ENCODE data around the gene ORC4.

The ORC4 gene

GRCh38 chr2:147923846-147924245 lies 96.7 kb downstream of the ORC4 start:
- no peak for FAIRE-seq
- DNase-seq (ENCODE audit: insufficient read length, low spot score) = no peak

GRCh38 chr2:147917161-147917560 lies 103.4 kb downstream of the ORC4 start:
- TF ChIP-seq CTCF (IDR thresholded peaks at IDR 0.05; ENCODE audit: insufficient read depth, missing control alignments) = no peak
- DNase-seq (ENCODE audit: insufficient read length, low spot score) (no peak), FAIRE-seq (peak; percentile 6)

More at GRCh38 chr2:147923846-147924245, 96.7 kb downstream of the ORC4 start:
- no peak for TF ChIP-seq CTCF (IDR thresholded peaks at IDR 0.05; ENCODE audit: insufficient read depth, missing control alignments)

- no peak for TF ChIP-seq CTCF (IDR thresholded peaks at IDR 0.05; ENCODE audit: insufficient read depth, missing control alignments)
- FAIRE-seq = peak; percentile 38
- no peak for DNase-seq (ENCODE audit: insufficient read length, low spot score)
Observed at GRCh38 chr2:147916723-147917122, 103.8 kb downstream of the ORC4 start.

- FAIRE-seq (no peak), DNase-seq (ENCODE audit: insufficient read length, low spot score) (no peak)
- no peak for TF ChIP-seq CTCF (IDR thresholded peaks at IDR 0.05; ENCODE audit: insufficient read depth, missing control alignments)
Observed at GRCh38 chr2:147916067-147916466, 104.5 kb downstream of the ORC4 start.

- FAIRE-seq (peak; percentile 16), DNase-seq (ENCODE audit: insufficient read length, low spot score) (no peak)
- no peak for TF ChIP-seq CTCF (IDR thresholded peaks at IDR 0.05; ENCODE audit: insufficient read depth, missing control alignments)
Observed at GRCh38 chr2:147913701-147914480, 106.6 kb downstream of the ORC4 start.

GRCh38 chr2:147910990-147911473 lies 109.5 kb downstream of the ORC4 start:
- DNase-seq (ENCODE audit: insufficient read length, low spot score) (no peak), FAIRE-seq (peak; percentile 53)
- TF ChIP-seq CTCF (IDR thresholded peaks at IDR 0.05; ENCODE audit: insufficient read depth, missing control alignments) = peak; percentile 75

- no peak for TF ChIP-seq CTCF (IDR thresholded peaks at IDR 0.05; ENCODE audit: insufficient read depth, missing control alignments)
- FAIRE-seq = no peak
- DNase-seq (ENCODE audit: insufficient read length, low spot score) = no peak
Observed at GRCh38 chr2:147909178-147909577, 111.4 kb downstream of the ORC4 start.

All from D721Med (cell line).